ENCODE data around the gene IRF4. TPM values are rescaled to one million over a fixed set of nuclear protein-coding genes. Genes with fewer than 3 reads are reported as not detected.

The IRF4 gene
- total RNA-seq, 1 donor from 2014 or later: 6.0 TPM

DNA sequence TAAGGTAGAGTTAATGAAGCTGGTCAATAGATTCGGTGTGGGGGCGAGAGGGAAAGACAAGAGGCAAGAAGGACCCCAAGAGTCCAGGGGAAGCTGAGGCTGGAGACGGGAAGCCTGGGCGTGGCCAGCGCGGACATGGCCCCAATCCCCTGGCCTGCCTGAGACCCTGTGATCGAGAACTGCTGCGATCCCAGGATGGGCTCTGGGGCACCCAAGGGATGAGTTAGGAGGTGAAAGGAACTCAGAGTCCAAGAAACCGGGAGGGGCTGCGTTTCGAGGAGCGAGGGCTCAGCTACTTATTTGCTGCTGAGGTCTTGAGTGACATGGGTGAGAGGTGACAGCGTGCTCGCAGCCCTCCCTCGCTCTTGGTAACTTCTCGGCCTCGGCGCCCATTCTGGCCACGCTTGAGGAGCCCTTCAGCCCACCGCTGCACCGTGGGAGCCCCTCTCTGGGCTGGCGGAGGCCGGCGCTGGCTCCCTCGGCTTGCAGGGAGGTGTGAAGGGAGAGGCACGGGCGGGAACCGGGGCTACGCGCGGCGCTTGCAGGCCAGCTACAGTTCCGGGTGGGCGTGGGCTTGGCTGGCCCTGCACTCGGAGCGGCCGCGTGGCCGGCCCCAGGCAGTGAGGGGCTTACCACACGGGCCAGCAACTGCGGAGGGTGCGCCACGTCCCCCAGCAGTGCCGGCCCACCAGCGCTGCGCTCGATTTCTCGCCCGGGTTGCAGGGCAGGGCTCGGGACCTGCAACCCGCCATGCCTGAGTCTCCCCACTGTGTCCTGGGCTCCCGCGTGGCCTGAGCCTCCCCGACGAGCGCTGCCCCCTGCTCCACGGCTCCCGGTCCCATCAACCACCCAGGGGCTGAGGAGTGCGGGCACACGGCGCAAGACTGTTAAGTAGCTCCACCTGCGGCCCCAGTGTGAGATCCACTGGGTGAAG is 58.2 kb downstream of the IRF4 start:
- Histone ChIP-seq H3K9me3 (no peaks in the 10 kb centered on the region), H3K36me3 (no peaks in the 10 kb centered on the region), H3K27me3 (ENCODE audit: low read depth) (no peaks in the 10 kb centered on the region), H3K4me3 (no peak overlapping the region), H3K4me1 (no peaks in the 10 kb centered on the region), H3K27ac (no peak overlapping the region)
- TF ChIP-seq, protein P1, sequence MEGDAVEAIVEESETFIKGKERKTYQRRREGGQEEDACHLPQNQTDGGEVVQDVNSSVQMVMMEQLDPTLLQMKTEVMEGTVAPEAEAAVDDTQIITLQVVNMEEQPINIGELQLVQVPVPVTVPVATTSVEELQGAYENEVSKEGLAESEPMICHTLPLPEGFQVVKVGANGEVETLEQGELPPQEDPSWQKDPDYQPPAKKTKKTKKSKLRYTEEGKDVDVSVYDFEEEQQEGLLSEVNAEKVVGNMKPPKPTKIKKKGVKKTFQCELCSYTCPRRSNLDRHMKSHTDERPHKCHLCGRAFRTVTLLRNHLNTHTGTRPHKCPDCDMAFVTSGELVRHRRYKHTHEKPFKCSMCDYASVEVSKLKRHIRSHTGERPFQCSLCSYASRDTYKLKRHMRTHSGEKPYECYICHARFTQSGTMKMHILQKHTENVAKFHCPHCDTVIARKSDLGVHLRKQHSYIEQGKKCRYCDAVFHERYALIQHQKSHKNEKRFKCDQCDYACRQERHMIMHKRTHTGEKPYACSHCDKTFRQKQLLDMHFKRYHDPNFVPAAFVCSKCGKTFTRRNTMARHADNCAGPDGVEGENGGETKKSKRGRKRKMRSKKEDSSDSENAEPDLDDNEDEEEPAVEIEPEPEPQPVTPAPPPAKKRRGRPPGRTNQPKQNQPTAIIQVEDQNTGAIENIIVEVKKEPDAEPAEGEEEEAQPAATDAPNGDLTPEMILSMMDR (IDR thresholded peaks at IDR 0.05): no peak
- intact Hi-C loops (cut with DNase I): no loop called here
- ATAC-seq (no peak), DNase-seq (no peak)

DNA sequence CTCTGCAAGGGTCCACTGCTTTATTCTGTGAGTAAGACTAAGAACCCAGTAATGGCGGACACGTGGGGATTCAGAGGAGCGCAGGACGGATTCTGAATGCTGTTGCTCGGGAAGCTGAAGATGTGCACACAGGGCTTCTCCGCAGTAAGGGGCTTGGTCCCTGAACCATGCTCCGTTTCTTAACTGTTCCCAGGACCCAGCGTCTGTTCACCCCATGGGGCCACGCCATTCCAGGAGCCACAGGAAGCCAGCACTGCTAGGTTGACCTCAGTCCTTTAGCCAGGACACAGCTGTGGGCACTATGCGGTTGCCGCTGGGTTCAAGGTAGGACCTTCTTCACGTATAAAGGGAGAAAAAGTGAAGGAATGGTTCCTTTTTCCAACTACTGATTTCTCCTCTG is 59.8 kb downstream of the IRF4 start:
- H3K36me3 ChIP-seq: no peaks in the 10 kb centered on the region
- intact Hi-C loops (cut with DNase I): no loop called here
- no peaks in the 10 kb centered on the region for H3K4me1 ChIP-seq
- TF ChIP-seq, protein P1 (IDR thresholded peaks at IDR 0.05): no peak
- no peak overlapping the region for H3K4me3 ChIP-seq
- H3K27me3 ChIP-seq (ENCODE audit: low read depth): no peaks in the 10 kb centered on the region
- ATAC-seq (no peak), DNase-seq (no peak)
- H3K27ac ChIP-seq: no peak overlapping the region
- no peaks in the 10 kb centered on the region for H3K9me3 ChIP-seq

DNA sequence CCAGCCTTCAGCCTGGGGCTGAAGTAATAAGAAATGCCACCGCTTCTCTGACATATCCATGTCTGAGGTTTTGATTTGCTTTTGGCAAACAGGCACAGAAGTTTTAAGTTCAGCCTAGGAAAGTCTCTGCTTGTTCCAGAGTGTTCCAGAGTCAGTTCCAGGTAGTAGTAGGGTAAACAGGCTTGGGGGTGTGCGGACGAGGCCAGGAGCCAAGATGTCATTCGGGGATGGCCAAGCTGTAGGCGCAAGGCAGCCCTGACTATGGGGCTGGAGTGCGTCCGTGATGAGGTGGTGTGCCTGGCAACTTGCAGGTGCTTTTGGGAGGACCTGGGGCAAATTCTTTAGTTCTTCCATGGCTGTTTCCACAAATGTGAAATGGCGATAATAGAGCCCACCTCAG is 60.3 kb downstream of the IRF4 start:
- intact Hi-C loops (cut with DNase I): no loop called here
- no peak for DNase-seq
- TF ChIP-seq, protein P1 (IDR thresholded peaks at IDR 0.05): no peak
- H3K4me1 ChIP-seq: no peaks in the 10 kb centered on the region
- ATAC-seq: no peak
- no peaks in the 10 kb centered on the region for H3K9me3 ChIP-seq
- no peak overlapping the region for H3K27ac ChIP-seq
- no peaks in the 10 kb centered on the region for H3K36me3 ChIP-seq
- no peak overlapping the region for H3K4me3 ChIP-seq
- H3K27me3 ChIP-seq (ENCODE audit: low read depth): no peaks in the 10 kb centered on the region

DNA sequence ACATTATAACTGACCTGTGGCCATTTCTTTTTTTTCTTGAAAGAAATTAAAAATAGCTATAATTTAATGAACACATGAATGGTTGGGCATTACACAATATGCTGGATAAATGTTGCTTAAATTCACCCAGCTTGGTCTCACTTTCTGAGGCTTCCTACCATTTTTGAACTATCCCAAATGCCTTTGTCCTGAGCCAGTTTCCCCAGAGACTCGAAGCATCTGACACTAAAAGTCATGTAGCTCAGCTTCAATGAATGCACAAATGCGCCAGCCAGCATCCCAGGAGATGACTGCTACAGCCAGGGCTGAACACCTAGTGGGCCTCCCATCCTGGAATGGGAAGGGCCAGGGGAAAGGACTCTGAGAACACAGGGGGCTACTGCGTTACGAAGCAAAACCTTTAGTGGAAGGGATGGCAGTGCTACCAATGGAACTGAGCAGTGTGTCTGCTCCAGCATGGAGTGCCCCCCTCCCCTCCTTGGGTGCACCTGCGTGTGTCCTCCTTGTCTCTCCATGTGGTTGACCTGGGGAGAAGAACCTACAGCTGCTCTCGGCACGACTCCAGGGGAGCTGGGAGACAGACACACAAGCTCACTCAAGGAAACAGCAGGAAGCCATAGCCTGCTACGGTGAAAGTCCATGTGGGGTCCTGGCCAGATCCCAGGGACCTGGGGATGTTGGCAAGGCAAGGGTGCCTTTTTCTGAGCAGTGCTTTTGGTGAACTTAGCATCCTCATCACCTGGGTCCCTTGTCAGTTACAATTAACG is 60.9 kb downstream of the IRF4 start:
- TF ChIP-seq, protein P1 (IDR thresholded peaks at IDR 0.05): no peak
- H3K27me3 ChIP-seq (ENCODE audit: low read depth): no peaks in the 10 kb centered on the region
- no peaks in the 10 kb centered on the region for H3K9me3 ChIP-seq
- H3K4me1 ChIP-seq: no peaks in the 10 kb centered on the region
- H3K36me3 ChIP-seq: no peaks in the 10 kb centered on the region
- DNase-seq (no peak), ATAC-seq (no peak)
- H3K4me3 ChIP-seq: no peak overlapping the region
- H3K27ac ChIP-seq: no peak overlapping the region
- intact Hi-C loops (cut with DNase I): no loop called here

DNA sequence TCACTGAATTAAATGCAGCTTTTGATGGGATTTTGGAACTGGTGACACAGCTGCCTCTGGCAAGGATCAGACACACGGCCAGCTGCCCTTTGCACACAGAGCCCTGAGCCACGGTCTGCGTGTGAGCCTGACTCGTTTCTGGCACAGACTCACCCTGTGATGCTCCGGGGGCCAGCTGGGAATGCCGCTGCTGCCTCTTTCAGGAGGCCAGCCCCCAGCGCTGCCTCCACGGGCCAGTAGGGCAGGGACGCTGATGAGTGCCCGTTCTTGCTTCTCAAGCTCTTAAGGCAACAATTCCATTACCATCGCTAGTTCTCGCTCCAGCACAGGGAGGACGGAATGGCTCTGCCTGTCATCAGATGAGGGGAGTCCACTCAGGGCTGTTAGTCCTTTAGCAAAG is 61.6 kb downstream of the IRF4 start:
- Histone ChIP-seq H3K4me1 (no peaks in the 10 kb centered on the region), H3K9me3 (no peaks in the 10 kb centered on the region), H3K36me3 (no peaks in the 10 kb centered on the region), H3K4me3 (no peak overlapping the region), H3K27ac (no peak overlapping the region), H3K27me3 (ENCODE audit: low read depth) (no peaks in the 10 kb centered on the region)
- intact Hi-C loops (cut with DNase I): no loop called here
- ATAC-seq: peak in 1 of 2 donors; percentile 57
- DNase-seq: no peak
- TF ChIP-seq, protein P1 (IDR thresholded peaks at IDR 0.05): no peak
